NCI-H146 (cell line): ENCODE measurements around the gene ERCC8.
"Not testable (repeated sequence)": the region's sequence is repeated elsewhere in the genome, so short reads cannot be mapped to it uniquely, and the experiment has no call there.

ENCODE experiments used
- DNase-seq: peaks from one replicate; lab custom pipeline; 2025; lab: John Stamatoyannopoulos, UW

ERCC8 gene

GRCh38 chr5:60944904-60945812 lies at the start of gene ERCC8, which contains the start of gene NDUFAF2:
ERCC8 (minus strand) TSS chr5:60945070; CDS start chr5:60945008, 62 bp downstream.
NDUFAF2 (plus strand) TSS chr5:60945205; CDS start chr5:60945256, 51 bp downstream.
- peak; percentile 94 for DNase-seq

GRCh38 chr5:60993875-60994571 lies 49.2 kb upstream of the ERCC8 start:
- no peak for DNase-seq

GRCh38 chr5:60993425-60993824 lies 48.6 kb upstream of the ERCC8 start:
- no peak for DNase-seq

- DNase-seq, result no peak
These were observed 48.0 kb upstream of the ERCC8 start for GRCh38 chr5:60992871-60993270.

DNA sequence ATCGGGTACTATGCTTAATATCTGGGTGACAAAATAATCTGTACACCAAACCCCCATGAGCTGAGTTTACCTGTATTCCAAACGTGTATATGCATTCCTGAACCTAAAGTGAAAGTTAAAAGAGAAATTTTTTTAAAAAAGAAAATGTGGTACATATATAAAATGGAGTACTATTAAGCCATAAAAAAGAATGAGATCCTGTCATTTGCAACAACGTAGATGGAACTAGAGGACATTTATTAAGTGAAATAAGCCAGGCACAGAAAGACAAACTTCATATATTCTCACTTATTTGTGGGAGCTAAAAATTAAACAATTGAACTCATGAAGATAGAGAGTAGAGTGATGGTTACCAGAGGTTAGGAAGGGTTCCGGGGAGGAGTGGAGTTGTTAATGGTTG lies 44.9 kb upstream of the ERCC8 start:
- DNase-seq, result no peak

DNA sequence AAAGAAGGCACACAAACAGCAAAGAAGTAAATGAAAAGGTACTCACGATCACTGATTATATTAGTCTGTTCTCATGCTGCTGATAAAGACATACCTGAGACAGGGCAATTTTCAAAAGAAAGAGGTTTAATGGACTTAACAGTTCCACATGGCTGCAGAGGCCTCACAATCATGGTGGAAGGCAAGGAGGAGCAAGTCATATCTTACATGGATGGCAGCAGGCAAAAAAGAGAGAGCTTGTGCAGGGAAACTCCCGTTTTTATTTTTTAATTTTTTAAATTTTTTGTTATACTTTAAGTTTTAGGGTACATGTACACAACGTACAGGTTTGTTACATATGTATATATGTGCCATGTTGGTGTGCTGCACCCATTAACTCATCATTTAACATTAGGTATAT lies 37.3 kb upstream of the ERCC8 start:
- not testable (repeated sequence) for DNase-seq

DNA sequence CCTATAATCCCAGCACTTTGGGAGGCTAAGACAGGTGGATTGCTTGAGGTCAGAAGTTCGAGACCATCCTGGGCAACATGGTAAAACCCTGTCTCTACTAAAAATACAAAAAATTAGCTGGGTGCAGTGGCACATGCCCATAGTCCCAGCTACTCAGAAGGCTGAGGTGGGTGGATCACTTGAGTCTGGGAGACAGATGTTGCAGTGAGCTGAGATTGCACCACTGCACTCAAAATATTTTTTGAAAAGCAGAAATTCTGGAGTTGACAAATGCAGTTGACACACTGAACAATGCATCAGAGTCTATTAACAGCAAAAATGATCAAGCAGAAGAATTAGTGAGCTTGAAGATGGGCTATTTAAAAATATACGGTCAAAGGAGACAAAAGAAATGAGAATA lies 35.6 kb upstream of the ERCC8 start:
- DNase-seq, result no peak

DNA sequence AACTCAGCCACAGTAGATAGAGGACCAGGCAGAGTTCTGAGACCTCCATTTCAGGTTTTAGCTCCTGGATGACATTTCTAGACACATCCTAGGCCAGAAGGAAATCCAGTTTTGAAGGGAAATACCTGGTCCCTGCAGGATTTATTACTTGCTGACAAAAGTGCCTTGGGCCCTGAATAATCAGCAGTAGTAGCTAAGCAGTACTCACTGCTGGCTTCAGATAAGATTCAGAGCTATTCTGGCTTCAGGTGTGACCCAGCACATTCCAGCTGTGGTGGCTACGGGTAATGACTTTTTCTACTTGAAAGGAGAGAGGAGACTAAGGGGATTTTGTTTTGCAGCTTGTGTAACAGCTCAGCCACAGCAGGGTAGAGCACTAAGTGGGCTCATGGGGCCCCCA lies 34.1 kb upstream of the ERCC8 start:
- no peak for DNase-seq

DNA sequence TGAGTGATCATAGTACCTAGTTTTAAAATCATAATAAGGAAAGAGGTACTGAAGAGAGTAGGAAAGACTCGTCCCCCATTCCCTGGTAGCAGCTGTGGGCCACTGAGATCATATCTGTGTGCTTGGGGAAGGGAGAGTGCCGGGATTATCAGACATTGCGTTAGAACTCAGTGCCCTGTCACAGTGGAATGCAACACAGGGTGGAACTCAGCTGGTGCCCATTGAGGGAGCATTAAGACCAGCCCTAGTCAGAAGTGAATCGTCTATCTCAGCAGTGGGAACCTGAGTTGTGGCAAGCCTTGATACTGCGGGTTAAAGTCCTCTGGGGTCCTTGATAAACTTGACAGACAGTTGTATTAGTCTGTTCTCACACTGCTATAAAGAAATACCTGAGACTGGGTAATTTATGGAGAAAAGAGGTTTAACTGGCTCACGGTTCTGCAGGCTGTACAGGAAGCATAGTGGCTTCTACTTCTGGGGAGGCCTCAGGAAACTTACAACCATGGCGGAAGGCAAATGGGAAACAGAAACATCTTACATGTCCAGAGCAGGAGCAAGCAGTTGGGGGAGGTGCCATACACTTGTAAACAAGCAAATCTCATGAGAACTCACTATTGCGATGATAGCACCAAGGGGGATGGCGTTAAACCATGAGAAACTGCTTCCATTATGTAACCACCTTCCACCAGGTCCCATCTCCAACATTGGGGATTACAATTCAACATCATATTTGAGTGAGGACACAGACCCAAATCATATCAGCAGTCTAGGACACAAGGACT lies 33.3 kb upstream of the ERCC8 start:
- DNase-seq, result no peak

GRCh38 chr5:60972231-60972630 lies 27.4 kb upstream of the ERCC8 start:
- no peak for DNase-seq

DNA sequence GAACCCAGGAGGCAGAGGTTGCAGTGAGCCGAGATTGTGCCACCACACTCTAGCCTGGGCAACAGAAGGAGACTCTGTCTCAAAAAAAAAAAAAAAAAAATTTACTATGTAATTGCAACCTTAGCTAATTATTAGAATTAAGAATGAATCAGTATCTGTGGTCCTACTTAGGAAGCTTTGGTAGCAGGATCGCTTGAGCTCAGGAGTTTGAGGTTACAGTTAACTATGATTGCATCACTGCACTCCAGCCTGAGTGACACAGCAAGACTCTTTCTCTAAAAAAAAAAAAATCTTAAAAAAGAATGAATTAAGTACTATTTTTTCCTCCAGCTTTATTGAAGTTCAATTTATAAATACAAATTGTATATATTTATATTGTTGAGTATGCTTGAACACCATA lies 16.8 kb upstream of the ERCC8 start:
- DNase-seq, result no peak

- DNase-seq, result no peak
These were observed 15.7 kb upstream of the ERCC8 start for GRCh38 chr5:60960591-60960990.

- no peak for DNase-seq
These were observed 14.3 kb upstream of the ERCC8 start for GRCh38 chr5:60959156-60959555.

DNA sequence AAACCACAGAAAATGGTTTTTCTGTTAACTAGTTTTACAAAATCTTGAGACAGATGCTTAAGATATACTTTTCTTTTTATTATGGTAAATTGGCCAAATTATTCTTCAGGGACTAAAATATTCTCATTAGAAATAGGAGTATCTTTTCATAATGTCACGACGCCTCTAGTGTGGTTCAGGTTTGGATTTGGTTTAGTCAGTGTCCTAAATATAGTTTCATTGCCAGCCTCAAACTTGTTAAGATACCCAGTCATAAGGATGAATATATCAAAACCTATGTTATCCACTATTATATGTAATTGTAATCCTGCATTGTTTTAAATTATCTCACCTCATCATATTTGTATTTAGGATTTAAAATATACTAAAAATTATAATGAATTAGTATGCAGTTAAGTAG lies 13.8 kb upstream of the ERCC8 start:
- no peak for DNase-seq

DNA sequence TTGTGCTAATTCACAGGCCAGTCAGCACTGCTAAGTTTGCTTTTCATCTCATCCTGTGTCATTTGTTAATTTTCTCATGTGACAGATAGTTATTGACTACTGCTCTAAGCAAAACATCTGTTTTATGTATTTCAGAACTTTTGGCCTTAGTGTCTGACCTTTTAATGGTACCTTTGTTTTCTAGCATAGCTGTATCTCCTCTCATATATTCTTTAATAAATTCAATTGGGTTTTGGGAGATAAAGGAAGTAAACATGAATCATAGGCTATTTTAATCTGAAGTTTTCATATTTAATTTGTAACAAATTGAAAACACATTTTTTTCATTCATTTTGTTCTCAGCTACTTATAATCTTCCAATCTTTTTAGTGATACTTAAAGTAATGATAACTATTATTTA lies 13.2 kb upstream of the ERCC8 start:
- no peak for DNase-seq

- no peak for DNase-seq
These were observed 10.4 kb upstream of the ERCC8 start for GRCh38 chr5:60955239-60955638.

GRCh38 chr5:60948738-60949137 lies 3.9 kb upstream of the ERCC8 start:
- DNase-seq, result no peak

- peak; percentile 58 for DNase-seq
These were observed 930 bp upstream of the ERCC8 start for GRCh38 chr5:60945813-60946187.

DNA sequence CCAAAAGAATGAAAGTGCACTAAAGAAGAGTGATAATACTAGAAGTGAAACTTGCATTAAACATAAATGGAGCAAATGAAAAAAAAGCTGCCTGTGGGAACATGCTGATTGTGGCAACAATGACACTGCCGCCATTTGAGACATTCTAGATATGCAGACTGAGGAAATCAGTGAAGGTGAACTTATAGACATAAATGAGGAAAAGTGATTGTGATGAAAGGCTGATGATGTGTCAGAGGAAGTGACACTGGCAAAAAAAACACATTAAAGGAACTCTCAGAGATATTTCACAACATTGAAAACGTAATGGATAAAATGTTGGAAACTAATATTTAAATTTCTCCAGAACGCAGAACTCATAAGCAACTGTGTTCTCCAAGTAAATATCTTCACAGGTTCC lies 1.2 kb downstream of the ERCC8 start:
- DNase-seq, result no peak

DNA sequence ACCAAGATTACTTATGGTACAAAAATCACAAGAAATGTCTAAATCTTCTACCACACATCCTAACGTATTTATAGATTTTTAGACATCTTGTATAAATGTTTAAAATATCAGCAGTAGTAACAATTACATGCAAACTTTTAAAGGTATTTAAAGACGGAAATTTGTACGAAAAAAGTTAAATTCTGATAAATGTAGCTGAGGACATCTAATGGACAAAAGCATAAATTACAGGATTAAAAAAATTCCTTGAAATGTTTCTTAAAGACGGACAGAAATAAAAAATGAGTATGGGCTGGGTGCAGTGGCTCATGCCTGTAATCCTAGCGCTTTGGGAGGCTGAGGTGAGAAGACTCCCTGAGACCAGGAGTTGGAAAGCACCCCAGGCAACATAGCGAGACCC lies 15.8 kb downstream of the ERCC8 start:
- DNase-seq, result no peak

DNA sequence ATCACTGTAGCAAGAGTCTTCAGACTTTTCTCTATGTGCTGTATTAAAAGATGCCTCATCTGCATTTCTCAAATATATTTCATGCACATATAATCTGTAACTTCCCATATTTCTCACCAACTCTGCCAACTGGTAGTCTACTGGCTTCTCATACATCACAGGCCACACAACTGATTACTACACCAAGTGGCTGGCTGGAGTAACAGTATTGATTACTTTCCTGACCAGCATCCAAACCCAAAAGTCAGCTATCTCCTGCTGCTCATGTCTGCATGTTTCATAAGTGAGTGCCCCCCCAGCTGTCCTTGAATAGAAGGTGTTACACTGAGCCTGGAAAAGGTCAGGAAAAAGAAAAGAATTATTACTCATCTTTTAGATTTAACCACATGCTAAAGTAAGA lies 17.4 kb downstream of the ERCC8 start:
- DNase-seq, result no peak

GRCh38 chr5:60918466-60918865 lies 26.4 kb downstream of the ERCC8 start:
- no peak for DNase-seq

DNA sequence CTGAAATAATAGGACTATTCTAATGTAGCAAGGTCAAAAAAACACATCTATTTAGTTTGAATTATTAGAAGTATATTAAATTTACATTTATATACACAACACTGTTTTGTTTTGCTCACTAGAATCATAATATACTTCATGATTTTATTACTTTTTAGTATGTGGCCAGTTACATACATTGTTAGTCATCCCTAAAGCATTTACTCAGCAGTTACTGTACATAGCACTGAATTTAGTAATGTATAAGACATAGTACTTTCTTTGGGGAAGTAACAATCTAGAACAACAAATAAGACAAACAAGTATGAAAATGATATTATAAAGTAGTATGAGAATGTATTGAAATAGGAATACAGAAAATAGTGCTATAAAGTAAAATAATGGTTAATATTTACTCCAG lies 28.2 kb downstream of the ERCC8 start:
- DNase-seq, result no peak
